ENCODE results near the gene CREM.

DNA sequence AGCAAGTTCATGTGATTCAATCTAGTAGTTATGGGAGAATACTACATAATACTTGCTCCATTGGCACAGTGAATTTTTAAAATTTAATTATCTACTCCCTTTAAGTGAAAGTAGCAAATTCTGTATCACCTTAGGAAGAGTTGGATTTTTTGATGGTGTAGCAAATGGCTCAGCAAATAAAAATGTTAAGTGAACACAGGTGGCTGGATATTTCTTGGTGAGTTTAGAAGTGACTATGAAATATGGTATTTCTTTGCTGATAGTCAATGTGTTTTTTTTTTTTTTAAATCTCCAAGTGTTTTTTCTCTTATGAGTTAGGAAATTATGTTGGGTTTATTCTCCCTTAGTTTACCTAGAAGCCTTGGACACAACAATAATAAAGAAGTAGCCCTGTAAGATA lies 67.8 kb downstream of the CREM start:
- TF ChIP-seq, protein P1, sequence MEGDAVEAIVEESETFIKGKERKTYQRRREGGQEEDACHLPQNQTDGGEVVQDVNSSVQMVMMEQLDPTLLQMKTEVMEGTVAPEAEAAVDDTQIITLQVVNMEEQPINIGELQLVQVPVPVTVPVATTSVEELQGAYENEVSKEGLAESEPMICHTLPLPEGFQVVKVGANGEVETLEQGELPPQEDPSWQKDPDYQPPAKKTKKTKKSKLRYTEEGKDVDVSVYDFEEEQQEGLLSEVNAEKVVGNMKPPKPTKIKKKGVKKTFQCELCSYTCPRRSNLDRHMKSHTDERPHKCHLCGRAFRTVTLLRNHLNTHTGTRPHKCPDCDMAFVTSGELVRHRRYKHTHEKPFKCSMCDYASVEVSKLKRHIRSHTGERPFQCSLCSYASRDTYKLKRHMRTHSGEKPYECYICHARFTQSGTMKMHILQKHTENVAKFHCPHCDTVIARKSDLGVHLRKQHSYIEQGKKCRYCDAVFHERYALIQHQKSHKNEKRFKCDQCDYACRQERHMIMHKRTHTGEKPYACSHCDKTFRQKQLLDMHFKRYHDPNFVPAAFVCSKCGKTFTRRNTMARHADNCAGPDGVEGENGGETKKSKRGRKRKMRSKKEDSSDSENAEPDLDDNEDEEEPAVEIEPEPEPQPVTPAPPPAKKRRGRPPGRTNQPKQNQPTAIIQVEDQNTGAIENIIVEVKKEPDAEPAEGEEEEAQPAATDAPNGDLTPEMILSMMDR (IDR thresholded peaks at IDR 0.05), result no peak
- TF ChIP-seq POLR2A (IDR thresholded peaks at IDR 0.05), result no peak
